Aorta (tissue), 4 donors: Measurements from ENCODE around the gene CEBPA. TPM values are rescaled to one million over a fixed set of nuclear protein-coding genes. Genes with fewer than 3 reads are reported as not detected.

ENCODE experiments used
- polyA plus RNA-seq, 2 donors: library from polyadenylated mRNA; stranded (reverse); fragments of 200-250 nt; gene quantifications; one replicate each; pipeline ENCODE4 v1.2.3, GENCODE V29; 2013
- total RNA-seq, 2 donors: library from RNA; stranded (reverse); fragmentation: NEBNext Ultra II Directional; extraction: Animal tissue kit (Norgen Biotek cat#: 25700); gene quantifications; one replicate each; pipeline ENCODE4 v1.2.1, GENCODE V29; 2021
- donor health status: healthy with polysubstance abuse.
- donor health status: Bipolar disorder and iron deficiency.
- donor health status: DM: no; HTN: no; CAD: no.
- donor health status: DM: yes; HTN: yes; CAD: no.

Gene CEBPA
- total and polyA plus RNA-seq, 4 donors, result 1.0 to 14.3 (median 8.2) TPM

Other genes with a start within 250 kb of the CEBPA start
- gene RHPN2, start 237.6 kb downstream of the CEBPA start, total RNA-seq, result 1 to 10 TPM; 1.1 to 1.9 TPM
- 1 to 10 TPM in 1 of 2 donors, under 1 TPM in 1; 0.33 to 5.0 TPM for gene RHPN2, start 237.6 kb downstream of the CEBPA start, polyA plus RNA-seq
- 1 to 10 TPM; 7.9 to 8.9 TPM for gene GPATCH1, start 221.4 kb downstream of the CEBPA start, total RNA-seq
- gene GPATCH1, start 221.4 kb downstream of the CEBPA start, polyA plus RNA-seq, result 10 to 100 TPM in 1 of 2 donors, 1 to 10 TPM in 1; 3.8 to 10.6 TPM
- not detected for gene WDR88, start 170.4 kb downstream of the CEBPA start, total RNA-seq
- gene WDR88, start 170.4 kb downstream of the CEBPA start, polyA plus RNA-seq, result not detected
- 10 to 100 TPM; 21.6 to 27.2 TPM for gene LRP3, start 108.2 kb downstream of the CEBPA start, total RNA-seq
- gene LRP3, start 108.2 kb downstream of the CEBPA start, polyA plus RNA-seq, result 10 to 100 TPM in 1 of 2 donors, 1 to 10 TPM in 1; 3.9 to 20.9 TPM
- under 1 TPM in 1 of 2 donors, not detected in 1; 0.63 TPM for gene SLC7A10, start 76.7 kb downstream of the CEBPA start, total RNA-seq
- gene SLC7A10, start 76.7 kb downstream of the CEBPA start, polyA plus RNA-seq, result not detected
- gene CEBPG, start 71.2 kb upstream of the CEBPA start, total RNA-seq, result 10 to 100 TPM; 21.8 to 30.5 TPM
- gene CEBPG, start 71.2 kb upstream of the CEBPA start, polyA plus RNA-seq, result 10 to 100 TPM in 1 of 2 donors, 1 to 10 TPM in 1; 8.6 to 32.2 TPM
- 10 to 100 TPM; 54.3 to 56.6 TPM for gene PEPD, start 219.3 kb upstream of the CEBPA start, total RNA-seq
- gene PEPD, start 219.3 kb upstream of the CEBPA start, polyA plus RNA-seq, result 100 to 1,000 TPM in 1 of 2 donors, 10 to 100 TPM in 1; 48.2 to 186 TPM